ENCODE measurements around the gene HERC2. TPM values are rescaled to one million over a fixed set of nuclear protein-coding genes. Genes with fewer than 3 reads are reported as not detected.

HERC2 gene
- total and polyA plus RNA-seq, 9 of the 15 experiments (the other 6 are each of a cell fraction or from before 2014, with no cell fraction given): 10.6 to 84.0 (median 42.6) TPM

DNA sequence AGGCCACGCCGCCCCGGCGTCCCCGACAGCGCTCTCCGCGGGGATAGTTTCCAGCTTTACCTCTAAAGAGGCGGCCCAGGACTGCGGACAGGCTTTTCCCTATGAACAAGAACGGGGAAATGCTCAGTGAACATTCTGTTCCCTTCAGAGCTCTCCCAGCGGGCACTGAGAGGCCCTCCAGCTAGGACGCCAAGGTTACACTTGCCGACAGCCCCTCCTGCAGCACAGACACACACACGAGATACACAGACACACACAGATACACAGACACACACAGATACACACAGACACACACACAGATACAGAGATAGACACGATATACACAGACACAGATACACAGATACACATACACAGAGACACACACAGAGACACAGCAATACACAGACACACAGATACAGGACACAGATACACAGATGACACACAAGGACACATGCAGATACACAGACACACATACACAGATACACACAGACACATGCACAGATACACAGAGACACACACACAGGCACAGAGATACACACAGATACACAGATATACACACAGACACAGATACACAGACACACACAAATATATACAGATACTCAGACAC, 222.3 kb downstream of the HERC2 start (continued):
- TF ChIP-seq, protein P1, sequence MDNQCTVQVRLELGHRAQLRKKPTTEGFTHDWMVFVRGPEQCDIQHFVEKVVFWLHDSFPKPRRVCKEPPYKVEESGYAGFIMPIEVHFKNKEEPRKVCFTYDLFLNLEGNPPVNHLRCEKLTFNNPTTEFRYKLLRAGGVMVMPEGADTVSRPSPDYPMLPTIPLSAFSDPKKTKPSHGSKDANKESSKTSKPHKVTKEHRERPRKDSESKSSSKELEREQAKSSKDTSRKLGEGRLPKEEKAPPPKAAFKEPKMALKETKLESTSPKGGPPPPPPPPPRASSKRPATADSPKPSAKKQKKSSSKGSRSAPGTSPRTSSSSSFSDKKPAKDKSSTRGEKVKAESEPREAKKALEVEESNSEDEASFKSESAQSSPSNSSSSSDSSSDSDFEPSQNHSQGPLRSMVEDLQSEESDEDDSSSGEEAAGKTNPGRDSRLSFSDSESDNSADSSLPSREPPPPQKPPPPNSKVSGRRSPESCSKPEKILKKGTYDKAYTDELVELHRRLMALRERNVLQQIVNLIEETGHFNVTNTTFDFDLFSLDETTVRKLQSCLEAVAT (IDR thresholded peaks at IDR 0.05): peak in 1 of 2 experiments; percentile 59; a peak in 1 of 4 replicates
- 0 out of 4 replicates have a peak, but pooled peaks of 1 of the 2 experiments have one; percentile 65 for TF ChIP-seq CSDE1 (IDR thresholded peaks at IDR 0.05)
- TF ChIP-seq TSC22D4 (tag; IDR thresholded peaks at IDR 0.05): 0 out of 2 replicates have a peak, but pooled peaks have one; percentile 81
- TF ChIP-seq PYGO2 (tag; IDR thresholded peaks at IDR 0.05): no peak
- no peak for TF ChIP-seq MTA2 (IDR thresholded peaks at IDR 0.05; ENCODE audit: low read depth)
- TF ChIP-seq XRCC5 (IDR thresholded peaks at IDR 0.05; ENCODE audit: low read depth, low read length): no peak
- TF ChIP-seq, protein P2, sequence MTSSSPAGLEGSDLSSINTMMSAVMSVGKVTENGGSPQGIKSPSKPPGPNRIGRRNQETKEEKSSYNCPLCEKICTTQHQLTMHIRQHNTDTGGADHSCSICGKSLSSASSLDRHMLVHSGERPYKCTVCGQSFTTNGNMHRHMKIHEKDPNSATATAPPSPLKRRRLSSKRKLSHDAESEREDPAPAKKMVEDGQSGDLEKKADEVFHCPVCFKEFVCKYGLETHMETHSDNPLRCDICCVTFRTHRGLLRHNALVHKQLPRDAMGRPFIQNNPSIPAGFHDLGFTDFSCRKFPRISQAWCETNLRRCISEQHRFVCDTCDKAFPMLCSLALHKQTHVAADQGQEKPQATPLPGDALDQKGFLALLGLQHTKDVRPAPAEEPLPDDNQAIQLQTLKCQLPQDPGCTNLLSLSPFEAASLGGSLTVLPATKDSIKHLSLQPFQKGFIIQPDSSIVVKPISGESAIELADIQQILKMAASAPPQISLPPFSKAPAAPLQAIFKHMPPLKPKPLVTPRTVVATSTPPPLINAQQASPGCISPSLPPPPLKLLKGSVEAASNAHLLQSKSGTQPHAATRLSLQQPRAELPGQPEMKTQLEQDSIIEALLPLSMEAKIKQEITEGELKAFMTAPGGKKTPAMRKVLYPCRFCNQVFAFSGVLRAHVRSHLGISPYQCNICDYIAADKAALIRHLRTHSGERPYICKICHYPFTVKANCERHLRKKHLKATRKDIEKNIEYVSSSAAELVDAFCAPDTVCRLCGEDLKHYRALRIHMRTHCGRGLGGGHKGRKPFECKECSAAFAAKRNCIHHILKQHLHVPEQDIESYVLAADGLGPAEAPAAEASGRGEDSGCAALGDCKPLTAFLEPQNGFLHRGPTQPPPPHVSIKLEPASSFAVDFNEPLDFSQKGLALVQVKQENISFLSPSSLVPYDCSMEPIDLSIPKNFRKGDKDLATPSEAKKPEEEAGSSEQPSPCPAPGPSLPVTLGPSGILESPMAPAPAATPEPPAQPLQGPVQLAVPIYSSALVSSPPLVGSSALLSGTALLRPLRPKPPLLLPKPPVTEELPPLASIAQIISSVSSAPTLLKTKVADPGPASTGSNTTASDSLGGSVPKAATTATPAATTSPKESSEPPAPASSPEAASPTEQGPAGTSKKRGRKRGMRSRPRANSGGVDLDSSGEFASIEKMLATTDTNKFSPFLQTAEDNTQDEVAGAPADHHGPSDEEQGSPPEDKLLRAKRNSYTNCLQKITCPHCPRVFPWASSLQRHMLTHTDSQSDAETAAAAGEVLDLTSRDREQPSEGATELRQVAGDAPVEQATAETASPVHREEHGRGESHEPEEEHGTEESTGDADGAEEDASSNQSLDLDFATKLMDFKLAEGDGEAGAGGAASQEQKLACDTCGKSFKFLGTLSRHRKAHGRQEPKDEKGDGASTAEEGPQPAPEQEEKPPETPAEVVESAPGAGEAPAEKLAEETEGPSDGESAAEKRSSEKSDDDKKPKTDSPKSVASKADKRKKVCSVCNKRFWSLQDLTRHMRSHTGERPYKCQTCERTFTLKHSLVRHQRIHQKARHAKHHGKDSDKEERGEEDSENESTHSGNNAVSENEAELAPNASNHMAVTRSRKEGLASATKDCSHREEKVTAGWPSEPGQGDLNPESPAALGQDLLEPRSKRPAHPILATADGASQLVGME (CRISPR knock-in tag; IDR thresholded peaks at IDR 0.05): no peak
- no peak for TF ChIP-seq TAF9B (IDR thresholded peaks at IDR 0.05; ENCODE audit: partially characterized antibody)
- no peak for TF ChIP-seq ZBTB8A (IDR thresholded peaks at IDR 0.05; ENCODE audit: partially characterized antibody)
- no peak for TF ChIP-seq ETS1 (conservative IDR thresholded peaks at IDR 0.05; ENCODE audit: control insufficient read depth, low read depth, low read length)
- TF ChIP-seq, protein P3, sequence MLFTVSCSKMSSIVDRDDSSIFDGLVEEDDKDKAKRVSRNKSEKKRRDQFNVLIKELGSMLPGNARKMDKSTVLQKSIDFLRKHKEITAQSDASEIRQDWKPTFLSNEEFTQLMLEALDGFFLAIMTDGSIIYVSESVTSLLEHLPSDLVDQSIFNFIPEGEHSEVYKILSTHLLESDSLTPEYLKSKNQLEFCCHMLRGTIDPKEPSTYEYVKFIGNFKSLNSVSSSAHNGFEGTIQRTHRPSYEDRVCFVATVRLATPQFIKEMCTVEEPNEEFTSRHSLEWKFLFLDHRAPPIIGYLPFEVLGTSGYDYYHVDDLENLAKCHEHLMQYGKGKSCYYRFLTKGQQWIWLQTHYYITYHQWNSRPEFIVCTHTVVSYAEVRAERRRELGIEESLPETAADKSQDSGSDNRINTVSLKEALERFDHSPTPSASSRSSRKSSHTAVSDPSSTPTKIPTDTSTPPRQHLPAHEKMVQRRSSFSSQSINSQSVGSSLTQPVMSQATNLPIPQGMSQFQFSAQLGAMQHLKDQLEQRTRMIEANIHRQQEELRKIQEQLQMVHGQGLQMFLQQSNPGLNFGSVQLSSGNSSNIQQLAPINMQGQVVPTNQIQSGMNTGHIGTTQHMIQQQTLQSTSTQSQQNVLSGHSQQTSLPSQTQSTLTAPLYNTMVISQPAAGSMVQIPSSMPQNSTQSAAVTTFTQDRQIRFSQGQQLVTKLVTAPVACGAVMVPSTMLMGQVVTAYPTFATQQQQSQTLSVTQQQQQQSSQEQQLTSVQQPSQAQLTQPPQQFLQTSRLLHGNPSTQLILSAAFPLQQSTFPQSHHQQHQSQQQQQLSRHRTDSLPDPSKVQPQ (CRISPR knock-in tag; IDR thresholded peaks at IDR 0.05; ENCODE audit: borderline replicate concordance): no peak
- TF ChIP-seq LCOR (CRISPR knock-in tag; IDR thresholded peaks at IDR 0.05): no peak
- TF ChIP-seq GABPB1 (CRISPR knock-in tag; IDR thresholded peaks at IDR 0.05): no peak
- no peak for TF ChIP-seq ZNF644 (tag; IDR thresholded peaks at IDR 0.05; ENCODE audit: low read depth)
- TF ChIP-seq FOXK1 (CRISPR knock-in tag; IDR thresholded peaks at IDR 0.05; ENCODE audit: borderline replicate concordance): no peak
- no peak for TF ChIP-seq ZNF444 (CRISPR knock-in tag; IDR thresholded peaks at IDR 0.05)
- no peak for TF ChIP-seq KHSRP (IDR thresholded peaks at IDR 0.05)
- TF ChIP-seq NUFIP1 (IDR thresholded peaks at IDR 0.05; ENCODE audit: partially characterized antibody): no peak
